NCI-H524 (cell line): ENCODE measurements around the gene WDR64.
"Not testable (repeated sequence)": the region's sequence is repeated elsewhere in the genome, so short reads cannot be mapped to it uniquely, and the experiment has no call there.

Experiments used
- DNase-seq, 2 experiments: peaks; one replicate each; lab custom pipeline; 2025; lab: John Stamatoyannopoulos, UW

The WDR64 gene

GRCh38 chr1:241658081-241658793 is 6.2 kb downstream of the WDR64 start:
- DNase-seq = no peak

- DNase-seq = not testable (repeated sequence)
These were observed 6.9 kb downstream of the WDR64 start for GRCh38 chr1:241659016-241659415.

DNA sequence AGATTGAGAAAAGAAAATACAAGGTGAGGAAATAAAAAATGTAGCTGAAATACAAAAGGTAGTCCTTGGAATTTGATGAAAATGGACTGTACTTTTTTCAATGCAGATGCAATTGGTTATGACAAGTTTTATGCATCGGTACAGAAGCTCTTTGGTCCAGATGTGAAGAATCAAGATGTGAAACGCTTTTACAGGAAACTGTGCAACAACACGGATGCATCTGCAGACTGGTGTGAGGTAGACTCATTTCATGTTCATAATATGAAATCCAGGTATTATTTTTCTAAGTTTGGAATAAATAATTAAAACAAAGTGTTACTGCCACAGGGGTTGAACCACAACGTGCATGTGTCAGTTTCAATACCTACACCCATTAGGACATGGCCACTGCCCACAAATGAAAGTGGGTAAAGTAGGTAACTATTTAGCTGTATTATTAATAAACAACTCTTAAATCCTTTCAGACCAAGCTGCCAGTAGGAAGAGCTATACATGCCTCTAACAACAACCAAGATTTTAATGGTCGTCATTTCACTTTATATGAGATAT is 8.4 kb downstream of the WDR64 start:
- DNase-seq = no peak

DNA sequence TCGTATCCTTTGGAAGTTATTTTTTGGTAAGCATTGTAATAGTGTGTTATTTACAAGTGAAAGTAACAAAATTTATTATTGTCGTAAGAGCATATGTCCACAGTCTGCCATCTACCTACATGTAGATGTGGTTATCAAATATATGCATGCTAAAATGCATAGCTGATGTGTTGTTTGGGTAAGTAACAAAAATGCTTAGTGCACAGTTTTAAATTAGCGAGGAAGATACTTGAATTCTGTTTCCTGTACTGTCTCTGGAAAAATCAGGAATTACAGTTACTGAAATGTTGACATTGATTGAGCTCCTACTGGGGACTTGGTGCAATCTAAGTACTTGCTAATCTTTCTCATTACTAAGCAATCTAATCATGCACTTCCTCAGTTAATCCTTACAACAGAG is 14.3 kb downstream of the WDR64 start:
- peak in 1 of 2 experiments; percentile 42 for DNase-seq

GRCh38 chr1:241672301-241672700 is 20.2 kb downstream of the WDR64 start:
- no peak for DNase-seq

DNA sequence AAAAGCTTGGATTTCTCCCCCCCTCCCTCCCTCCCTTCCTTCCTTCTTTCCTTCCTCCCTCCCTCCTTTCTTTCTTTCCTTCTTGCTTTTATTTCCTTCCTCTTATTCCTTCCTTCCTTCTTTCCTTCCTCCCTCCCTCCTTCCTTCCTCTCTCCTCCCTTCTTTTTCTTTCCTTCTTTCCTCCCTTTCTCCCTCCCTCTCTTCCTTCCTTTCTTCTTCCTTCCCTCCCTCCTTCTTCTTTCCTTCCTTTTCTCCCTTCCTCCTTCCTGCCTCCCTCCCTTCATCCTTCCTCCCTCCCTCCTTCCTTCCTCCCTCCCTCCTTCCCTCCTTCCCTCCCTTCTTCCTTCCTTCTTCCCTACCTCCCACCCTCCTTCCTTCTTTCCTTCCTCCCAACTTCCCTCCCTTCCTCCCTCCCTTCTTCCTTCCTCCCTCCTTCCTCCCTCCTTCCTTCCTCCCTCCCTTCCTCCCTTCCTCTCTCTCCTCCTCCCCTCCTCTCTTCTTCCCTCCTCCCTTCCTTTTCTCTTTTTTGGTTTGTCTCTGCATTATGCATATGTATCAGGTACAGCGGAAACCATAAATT is 22.8 kb downstream of the WDR64 start:
- no peak for DNase-seq

DNA sequence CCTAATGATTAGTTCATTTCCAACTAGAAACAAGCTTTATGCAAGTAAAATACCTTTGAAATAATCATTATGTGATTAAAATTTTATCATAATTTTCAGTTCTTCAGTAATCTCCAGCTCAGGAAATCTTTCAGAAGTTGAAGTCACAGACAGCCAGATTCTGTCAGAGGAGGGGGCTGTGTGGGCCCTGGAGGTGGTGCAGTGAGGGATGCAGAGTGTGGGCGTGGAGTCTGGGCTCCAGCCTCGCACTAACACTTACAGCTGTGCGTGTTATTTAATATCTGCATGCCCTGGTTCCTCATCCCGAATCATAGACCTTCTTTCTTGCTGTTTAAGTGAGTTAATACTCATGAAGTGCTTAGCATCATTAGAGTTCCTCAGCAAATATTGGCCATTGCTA is 23.9 kb downstream of the WDR64 start:
- DNase-seq = no peak

GRCh38 chr1:241677201-241677600 is 25.1 kb downstream of the WDR64 start:
- DNase-seq = no peak

DNA sequence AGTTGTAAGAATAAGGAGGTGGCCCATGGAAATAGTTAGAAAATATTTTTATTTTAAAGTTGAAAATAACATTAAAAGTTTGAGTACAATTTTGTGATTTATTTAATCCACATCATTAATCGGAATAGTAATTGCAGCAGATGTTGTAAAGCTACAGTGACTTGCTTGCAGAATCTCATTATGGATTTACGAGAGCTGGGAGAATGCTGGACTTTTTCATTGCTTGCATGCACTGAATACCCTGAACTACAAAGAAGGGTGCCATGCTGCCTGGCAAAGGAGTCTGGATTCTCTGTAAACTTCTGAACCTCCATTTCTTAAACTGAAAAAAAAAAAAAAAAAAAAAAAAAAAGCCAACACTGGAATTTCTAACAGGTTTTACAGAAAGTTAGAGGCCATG is 26.5 kb downstream of the WDR64 start:
- DNase-seq = no peak

DNA sequence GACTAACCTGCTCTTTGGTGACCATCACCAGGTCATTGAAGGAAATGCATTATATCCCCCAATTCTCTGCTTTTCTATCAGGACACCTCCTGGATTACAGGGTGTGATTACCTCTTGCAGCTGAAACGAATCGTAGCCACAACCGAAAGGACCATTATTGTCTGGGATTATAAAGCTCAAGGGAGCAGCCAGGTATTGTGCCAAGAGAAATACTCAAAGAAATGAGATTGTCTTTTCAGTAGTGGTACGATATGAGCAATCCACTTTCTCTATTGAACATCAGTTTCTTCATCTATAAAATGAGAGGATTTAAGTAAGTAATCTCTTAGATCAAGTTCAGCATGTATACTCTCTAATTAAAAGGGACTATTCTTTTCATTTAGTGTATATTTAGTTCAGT is 27.3 kb downstream of the WDR64 start:
- no peak for DNase-seq

DNA sequence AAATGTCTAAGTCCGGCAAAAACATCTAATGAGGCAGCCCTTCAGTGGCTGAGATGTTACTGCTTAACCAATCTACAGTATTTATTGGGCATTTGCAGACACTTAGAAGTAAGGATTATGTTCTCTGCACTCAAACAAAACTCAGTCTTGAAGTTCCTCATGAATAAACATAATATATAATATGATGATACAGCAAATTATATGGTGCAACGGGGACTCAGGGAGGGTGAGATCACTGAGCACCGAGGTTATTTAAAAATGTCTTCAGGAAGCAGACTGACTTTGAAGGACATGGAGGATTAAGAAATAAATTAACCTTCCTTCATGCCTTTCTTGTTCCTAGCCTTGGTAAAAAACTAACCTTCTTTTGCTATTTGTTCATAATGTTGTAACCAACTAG is 27.9 kb downstream of the WDR64 start:
- no peak for DNase-seq

GRCh38 chr1:241681861-241682448 is 29.9 kb downstream of the WDR64 start:
- DNase-seq = peak in 1 of 2 experiments; percentile 3

- no peak for DNase-seq
These were observed 30.8 kb downstream of the WDR64 start for GRCh38 chr1:241682921-241683320.

DNA sequence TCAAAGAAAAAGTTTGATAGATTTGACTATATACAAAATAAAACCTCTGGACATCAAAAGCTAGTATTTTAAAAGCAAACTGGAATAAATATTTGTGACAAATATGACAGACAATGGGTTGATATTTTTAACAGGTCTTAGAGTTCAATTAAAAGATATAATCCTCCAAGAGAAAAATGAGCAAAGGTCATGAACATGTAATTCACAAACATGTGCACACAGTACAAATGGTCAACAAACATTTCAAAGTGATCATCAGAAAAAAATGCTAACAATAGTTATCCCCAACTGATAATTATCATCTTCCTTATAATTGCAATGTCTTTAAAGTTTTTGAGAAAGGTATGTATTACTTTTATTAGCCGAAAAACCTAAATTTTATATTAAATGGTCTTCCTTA is 32.0 kb downstream of the WDR64 start:
- no peak for DNase-seq

- no peak for DNase-seq
These were observed 36.9 kb downstream of the WDR64 start for GRCh38 chr1:241688940-241689368.

GRCh38 chr1:241695246-241696171 is 43.4 kb downstream of the WDR64 start:
- no peak for DNase-seq

DNA sequence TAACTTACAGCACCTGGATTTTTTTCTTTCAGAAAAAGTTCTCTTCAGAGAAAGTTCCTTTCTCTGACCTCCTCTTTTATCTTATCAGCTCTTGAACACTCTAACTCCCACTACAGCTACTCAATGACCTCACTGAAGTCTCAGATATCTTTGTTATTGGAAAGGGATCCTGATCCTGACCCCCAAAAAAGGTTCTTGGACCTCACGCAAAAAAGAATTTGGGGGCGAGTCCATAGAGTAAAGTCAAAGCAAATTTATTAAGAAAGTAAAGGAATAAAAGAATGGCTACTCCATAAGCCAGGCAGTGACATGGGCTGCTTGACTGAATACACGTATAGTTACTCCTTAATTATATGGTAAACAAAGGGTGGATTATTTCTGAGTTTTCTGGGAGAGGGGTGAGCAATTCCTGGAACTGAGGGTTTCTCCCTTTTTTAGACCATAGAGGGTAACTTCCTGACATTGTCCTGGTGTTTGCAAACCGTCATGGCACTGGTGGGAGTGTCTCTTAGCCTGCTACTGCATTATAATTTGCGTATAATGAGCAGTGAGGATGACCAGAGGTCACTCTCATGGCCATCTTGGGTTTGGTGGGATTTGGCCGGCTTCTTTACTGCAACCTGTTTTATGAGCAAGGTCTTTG is 44.2 kb downstream of the WDR64 start:
- DNase-seq = no peak

GRCh38 chr1:241696815-241697639 is 44.9 kb downstream of the WDR64 start:
- no peak for DNase-seq

DNA sequence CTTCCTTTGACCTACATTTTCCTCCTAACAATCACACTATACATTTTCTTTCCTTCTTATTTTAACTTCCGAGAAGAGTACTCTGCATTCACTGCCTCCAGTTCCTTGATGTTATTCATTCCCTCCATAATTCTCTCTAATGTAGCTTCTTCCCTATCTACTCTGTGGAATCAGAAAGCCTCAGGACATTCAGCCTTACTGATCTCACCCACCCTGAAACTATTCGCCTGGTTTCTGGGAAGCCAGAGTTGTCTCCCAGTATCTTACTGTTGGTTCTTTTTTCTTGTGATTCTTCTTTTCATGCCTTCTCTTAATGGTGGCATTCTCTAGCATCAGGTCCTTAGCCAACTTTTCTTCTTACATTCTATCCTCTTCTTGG is 45.5 kb downstream of the WDR64 start:
- no peak for DNase-seq

- DNase-seq = no peak
These were observed 46.1 kb downstream of the WDR64 start for GRCh38 chr1:241698177-241698576.
